Measurements from ENCODE around the gene C3orf52.
A peak's percentile ranks its signal among the peaks of the same experiment; 100 is the strongest.

C3orf52 gene

DNA sequence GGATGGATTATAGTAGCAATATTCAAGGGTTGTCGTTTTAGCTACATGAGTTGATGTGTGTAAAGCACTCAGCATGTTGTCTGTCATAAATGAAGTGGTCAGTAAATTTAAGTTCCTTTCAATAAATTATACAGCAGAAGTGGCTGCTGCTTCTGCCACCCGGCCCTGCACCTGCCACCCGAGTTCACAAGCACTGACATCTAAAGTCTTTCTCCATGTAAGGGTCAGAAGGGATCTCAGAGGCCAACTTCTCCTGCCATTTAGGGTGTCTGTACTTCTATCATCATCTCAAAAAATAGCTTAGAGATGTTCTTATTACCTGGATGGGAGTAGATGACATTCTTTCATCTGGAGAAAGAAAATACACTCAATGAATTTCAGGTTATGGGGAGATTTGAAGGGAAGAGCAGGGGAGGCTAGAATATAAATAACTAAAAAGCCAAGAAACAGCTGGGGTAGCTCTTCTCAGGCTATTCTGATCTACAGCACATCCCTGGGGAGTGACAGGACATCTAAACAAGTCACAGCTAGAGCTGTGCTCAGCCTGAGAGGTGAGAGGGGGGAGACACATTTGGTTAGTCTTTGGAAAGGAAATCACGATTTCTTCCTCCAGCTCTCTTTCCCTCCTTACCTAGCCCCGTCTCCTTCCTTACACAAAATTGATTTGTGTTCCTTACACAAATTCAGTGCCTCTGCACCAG, 38.9 kb downstream of the C3orf52 start:
- no peak for DNase-seq (ENCODE audit: insufficient read length, low spot score)
- FAIRE-seq = no peak
- TF ChIP-seq POLR2AphosphoS5 (IDR thresholded peaks at IDR 0.05; ENCODE audit: low read depth, low read length) (no peak), TAF1 (IDR thresholded peaks at IDR 0.05; ENCODE audit: low read depth, low read length) (no peak), PAX5 (IDR thresholded peaks at IDR 0.05; ENCODE audit: insufficient read depth, low read length, severe bottlenecking) (no peak), SPI1 (IDR thresholded peaks at IDR 0.05; ENCODE audit: low read depth, low read length) (no peak), POLR2A (IDR thresholded peaks at IDR 0.05; ENCODE audit: low read depth, low read length) (no peak), POU2F2 (IDR thresholded peaks at IDR 0.05; ENCODE audit: low read depth, low read length) (no peak)

DNA sequence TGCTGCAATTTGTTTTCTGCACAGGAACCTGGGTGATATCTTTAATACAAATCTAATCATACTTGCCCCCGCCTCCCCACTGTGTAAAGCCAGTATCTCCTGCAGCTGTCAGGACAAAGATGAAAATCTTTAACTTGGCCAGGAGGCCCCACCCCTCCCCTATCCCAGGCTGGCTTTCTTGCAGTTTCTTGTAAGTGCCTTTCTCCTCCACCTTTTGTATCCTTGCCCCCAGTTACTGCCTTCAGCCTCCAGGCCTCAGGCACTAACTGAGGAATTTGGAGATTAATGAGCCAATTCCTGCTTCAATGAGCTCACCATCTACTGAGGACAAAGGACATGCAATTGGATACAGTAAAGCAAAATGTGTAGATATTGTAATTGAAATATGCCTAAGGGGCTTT, 40.3 kb downstream of the C3orf52 start:
- TF ChIP-seq PAX5 (IDR thresholded peaks at IDR 0.05; ENCODE audit: insufficient read depth, low read length, severe bottlenecking) (no peak), POLR2A (IDR thresholded peaks at IDR 0.05; ENCODE audit: low read depth, low read length) (no peak), SPI1 (IDR thresholded peaks at IDR 0.05; ENCODE audit: low read depth, low read length) (no peak), POLR2AphosphoS5 (IDR thresholded peaks at IDR 0.05; ENCODE audit: low read depth, low read length) (no peak), POU2F2 (IDR thresholded peaks at IDR 0.05; ENCODE audit: low read depth, low read length) (no peak), TAF1 (IDR thresholded peaks at IDR 0.05; ENCODE audit: low read depth, low read length) (no peak)
- DNase-seq (ENCODE audit: insufficient read length, low spot score) (no peak), FAIRE-seq (no peak)

DNA sequence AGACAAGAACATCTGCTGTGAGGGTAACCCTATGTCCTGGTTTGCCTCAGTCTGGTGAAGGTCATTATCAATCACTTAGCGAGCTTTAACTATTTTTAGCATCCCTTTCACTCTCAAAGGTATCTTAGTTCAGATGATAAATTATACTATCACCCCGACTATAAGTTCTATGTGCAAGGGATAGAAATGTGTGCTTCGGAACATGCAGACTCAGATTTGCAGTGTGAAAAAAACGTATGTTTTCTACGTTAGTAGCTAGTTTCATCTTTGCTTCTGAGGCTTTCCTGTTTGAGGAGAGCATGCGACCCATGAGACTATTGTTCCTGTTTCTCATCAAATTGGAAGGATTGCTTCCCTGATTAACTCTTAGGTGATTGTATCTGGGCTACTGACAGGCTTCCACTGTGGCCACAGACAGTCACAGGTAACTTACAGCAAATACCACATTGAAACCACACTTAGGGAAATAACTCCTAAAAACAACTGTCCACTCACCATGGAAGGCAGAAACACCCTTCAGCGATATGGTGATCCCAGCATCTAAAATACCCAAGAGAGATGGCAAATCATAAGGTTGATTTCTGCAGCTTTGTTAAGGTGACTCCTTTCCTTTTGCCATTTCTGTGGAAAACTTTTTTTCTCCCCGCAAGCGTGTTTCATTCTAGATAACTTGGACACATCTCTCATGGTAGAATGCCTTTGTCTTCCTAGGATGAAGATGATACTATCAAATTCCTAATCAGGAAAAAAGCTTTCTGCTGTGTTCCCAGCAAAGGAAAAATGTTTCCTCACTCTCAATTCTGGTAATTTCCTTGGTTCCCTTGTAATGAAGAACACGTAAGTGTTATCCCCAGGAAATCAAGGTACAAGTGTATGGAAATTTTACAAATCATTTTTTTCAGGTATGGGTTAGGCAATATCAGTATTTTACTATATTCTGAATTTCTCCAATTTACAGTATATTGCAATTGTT, 41.6 kb downstream of the C3orf52 start:
- 0 out of 2 replicates have a peak, but pooled peaks have one; percentile 35 for TF ChIP-seq POLR2AphosphoS5 (IDR thresholded peaks at IDR 0.05; ENCODE audit: low read depth, low read length)
- no peak for TF ChIP-seq SPI1 (IDR thresholded peaks at IDR 0.05; ENCODE audit: low read depth, low read length)
- TF ChIP-seq POU2F2 (IDR thresholded peaks at IDR 0.05; ENCODE audit: low read depth, low read length) = no peak
- no peak for TF ChIP-seq TAF1 (IDR thresholded peaks at IDR 0.05; ENCODE audit: low read depth, low read length)
- TF ChIP-seq PAX5 (IDR thresholded peaks at IDR 0.05; ENCODE audit: insufficient read depth, low read length, severe bottlenecking) = no peak
- peak; percentile 72 for TF ChIP-seq POLR2A (IDR thresholded peaks at IDR 0.05; ENCODE audit: low read depth, low read length)
- DNase-seq (ENCODE audit: insufficient read length, low spot score) (no peak), FAIRE-seq (peak; percentile 90)

DNA sequence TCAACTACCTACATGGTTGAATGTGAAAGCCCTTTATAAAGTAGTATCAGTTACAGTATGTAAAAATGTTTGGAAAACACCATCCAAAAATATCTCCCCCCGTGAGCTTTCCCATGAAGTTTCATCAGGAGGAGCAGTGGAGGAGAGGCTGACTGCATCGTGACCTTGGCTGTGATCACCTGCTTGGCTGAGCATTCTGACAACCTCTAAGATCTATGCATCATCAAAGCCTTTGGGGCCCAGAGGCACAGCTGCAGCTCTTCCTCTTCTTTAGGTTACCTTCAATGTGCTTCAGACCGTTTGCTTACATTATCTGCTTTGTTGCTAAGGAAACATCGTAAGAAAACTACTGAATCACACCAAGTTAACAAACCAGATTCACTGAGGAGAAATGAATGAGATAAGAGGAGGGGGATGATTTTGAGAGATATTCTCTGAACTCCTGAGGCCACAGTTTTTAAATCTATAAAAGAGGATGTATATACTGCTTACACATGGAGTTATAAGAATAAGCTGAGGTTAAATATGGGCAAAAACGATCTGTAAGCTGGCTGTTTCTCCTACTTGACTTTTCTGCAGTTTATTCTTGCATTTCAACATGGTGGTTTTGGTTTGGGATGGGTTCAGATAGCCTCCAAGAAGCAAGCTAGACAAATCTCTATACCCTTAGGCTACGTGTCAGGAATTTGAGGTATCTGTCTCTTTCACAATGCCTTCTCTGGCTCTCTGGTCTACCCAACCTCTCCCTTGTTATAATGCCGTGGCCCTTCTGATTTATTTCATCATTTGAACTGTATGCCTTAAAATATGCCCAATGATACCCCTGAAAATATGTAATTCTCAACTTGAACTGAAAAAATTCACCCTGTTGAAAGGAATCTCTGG, 42.9 kb downstream of the C3orf52 start:
- peak; percentile 73 for TF ChIP-seq POLR2A (IDR thresholded peaks at IDR 0.05; ENCODE audit: low read depth, low read length)
- 0 out of 2 replicates have a peak, but pooled peaks have one; percentile 51 for TF ChIP-seq POU2F2 (IDR thresholded peaks at IDR 0.05; ENCODE audit: low read depth, low read length)
- TF ChIP-seq TAF1 (IDR thresholded peaks at IDR 0.05; ENCODE audit: low read depth, low read length) = 0 out of 2 replicates have a peak, but pooled peaks have one; percentile 32
- peak; percentile 84 for TF ChIP-seq SPI1 (IDR thresholded peaks at IDR 0.05; ENCODE audit: low read depth, low read length)
- no peak for TF ChIP-seq PAX5 (IDR thresholded peaks at IDR 0.05; ENCODE audit: insufficient read depth, low read length, severe bottlenecking)
- peak; percentile 15; the same call in 1 of the 2 replicates for TF ChIP-seq POLR2AphosphoS5 (IDR thresholded peaks at IDR 0.05; ENCODE audit: low read depth, low read length)
- DNase-seq (ENCODE audit: insufficient read length, low spot score) (no peak), FAIRE-seq (peak; percentile 95)

DNA sequence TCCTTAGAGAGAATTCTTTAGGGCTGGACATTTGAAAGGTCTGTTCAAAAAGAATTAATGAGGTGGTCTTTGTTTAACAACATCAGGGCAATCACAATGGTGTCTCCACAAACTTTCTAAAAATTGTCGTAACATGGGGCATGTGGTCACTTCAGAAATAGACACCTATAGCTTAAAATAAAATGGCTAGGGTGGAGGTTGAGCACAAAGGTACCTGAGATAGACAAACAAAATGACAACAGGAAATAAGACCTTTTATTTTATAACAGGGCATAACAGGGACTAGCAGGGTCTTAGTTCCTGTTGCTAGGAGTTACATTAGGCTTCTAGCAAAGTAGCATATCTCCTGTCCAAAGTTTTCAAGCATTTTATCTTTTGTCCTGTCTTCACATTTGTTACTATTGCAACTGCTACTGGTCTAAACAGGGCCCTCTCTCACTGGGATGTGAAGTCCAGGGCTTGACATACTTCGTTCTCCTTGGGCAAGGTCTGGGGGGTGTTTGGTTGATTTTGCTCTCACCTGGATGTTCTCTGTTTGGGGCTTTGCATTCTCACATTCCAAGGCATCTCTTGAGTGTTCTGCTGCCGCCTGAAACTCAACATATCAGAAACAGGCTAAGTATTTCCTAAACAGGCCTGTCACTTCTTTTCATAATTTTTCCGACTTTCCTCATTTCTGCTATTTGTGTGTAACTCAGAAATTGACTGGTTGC, 43.9 kb downstream of the C3orf52 start:
- no peak for DNase-seq (ENCODE audit: insufficient read length, low spot score)
- TF ChIP-seq POLR2A (IDR thresholded peaks at IDR 0.05; ENCODE audit: low read depth, low read length) (no peak), PAX5 (IDR thresholded peaks at IDR 0.05; ENCODE audit: insufficient read depth, low read length, severe bottlenecking) (no peak), POLR2AphosphoS5 (IDR thresholded peaks at IDR 0.05; ENCODE audit: low read depth, low read length) (no peak), POU2F2 (IDR thresholded peaks at IDR 0.05; ENCODE audit: low read depth, low read length) (no peak), TAF1 (IDR thresholded peaks at IDR 0.05; ENCODE audit: low read depth, low read length) (no peak), SPI1 (IDR thresholded peaks at IDR 0.05; ENCODE audit: low read depth, low read length) (no peak)
- peak; percentile 31 for FAIRE-seq

DNA sequence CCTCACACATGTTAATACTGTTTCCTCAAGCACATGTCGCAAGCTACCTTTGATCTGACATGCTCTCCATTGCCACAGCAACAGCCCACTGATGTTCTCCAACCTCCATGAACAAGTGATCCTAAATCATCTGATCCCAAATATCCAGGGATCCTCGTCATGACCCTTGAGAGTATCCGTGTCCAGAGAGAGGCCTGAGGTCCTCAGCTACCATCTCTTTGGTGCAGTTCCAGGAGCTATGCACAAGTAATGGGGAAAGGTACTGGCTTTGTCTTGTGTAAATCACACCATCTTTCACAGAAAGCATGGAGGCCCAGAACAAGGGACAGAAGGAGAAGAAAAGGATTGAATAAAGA, 44.4 kb downstream of the C3orf52 start:
- TF ChIP-seq POU2F2 (IDR thresholded peaks at IDR 0.05; ENCODE audit: low read depth, low read length) (no peak), POLR2A (IDR thresholded peaks at IDR 0.05; ENCODE audit: low read depth, low read length) (peak; percentile 66; the same call in 1 of the 2 replicates), POLR2AphosphoS5 (IDR thresholded peaks at IDR 0.05; ENCODE audit: low read depth, low read length) (peak; percentile 69; the same call in 1 of the 2 replicates)
- DNase-seq (ENCODE audit: insufficient read length, low spot score) (no peak), FAIRE-seq (peak; percentile 74)

DNA sequence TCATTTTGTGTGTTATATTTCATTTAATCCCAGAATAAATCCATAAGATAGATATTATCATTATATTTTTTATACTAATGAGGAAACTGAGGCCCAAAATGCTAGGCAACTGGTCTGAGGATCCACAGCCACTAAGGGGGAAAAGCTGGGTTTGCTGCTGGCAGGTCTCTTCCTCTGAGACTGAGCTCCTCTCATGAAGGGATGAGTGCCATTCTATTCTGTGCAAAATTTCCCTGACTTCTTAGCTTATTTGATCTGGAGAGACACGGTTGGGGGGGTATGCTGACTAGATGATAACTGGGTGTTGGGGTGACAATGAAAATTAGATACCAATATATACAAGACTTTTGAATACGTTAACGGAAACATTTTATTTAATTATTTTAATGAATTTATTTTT, 44.9 kb downstream of the C3orf52 start:
- DNase-seq (ENCODE audit: insufficient read length, low spot score) = no peak
- no peak for FAIRE-seq

DNA sequence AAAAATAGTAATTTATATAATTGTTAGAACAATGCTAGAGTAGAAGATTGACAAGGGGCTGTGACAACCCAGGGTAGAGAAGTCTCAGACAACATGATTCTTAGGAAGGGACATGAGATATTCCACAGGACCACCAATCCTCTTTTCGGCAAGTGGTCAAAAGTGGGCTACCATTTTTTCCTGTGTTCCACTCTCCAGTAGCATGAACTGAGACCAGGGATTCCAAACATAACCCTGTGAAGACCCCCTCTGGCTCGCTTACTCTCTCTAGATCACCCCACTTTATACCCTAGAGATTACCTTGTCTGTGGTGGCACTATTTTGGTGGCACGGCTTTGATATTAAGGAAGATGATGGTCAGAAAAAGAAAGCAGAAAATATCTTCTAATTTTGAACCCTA, 45.9 kb downstream of the C3orf52 start:
- TF ChIP-seq PAX5 (IDR thresholded peaks at IDR 0.05; ENCODE audit: insufficient read depth, low read length, severe bottlenecking) = no peak
- TF ChIP-seq SPI1 (IDR thresholded peaks at IDR 0.05; ENCODE audit: low read depth, low read length) = no peak
- TF ChIP-seq POLR2AphosphoS5 (IDR thresholded peaks at IDR 0.05; ENCODE audit: low read depth, low read length) = peak; percentile 72; the same call in 1 of the 2 replicates
- TF ChIP-seq TAF1 (IDR thresholded peaks at IDR 0.05; ENCODE audit: low read depth, low read length) = no peak
- TF ChIP-seq POU2F2 (IDR thresholded peaks at IDR 0.05; ENCODE audit: low read depth, low read length) = no peak
- TF ChIP-seq POLR2A (IDR thresholded peaks at IDR 0.05; ENCODE audit: low read depth, low read length) = peak; percentile 77; the same call in 1 of the 2 replicates
- no peak for DNase-seq (ENCODE audit: insufficient read length, low spot score)
- peak; percentile 38 for FAIRE-seq

More for the DNA sequence above, 44.9 kb downstream of the C3orf52 start:
- no peak for TF ChIP-seq TAF1 (IDR thresholded peaks at IDR 0.05; ENCODE audit: low read depth, low read length)
- TF ChIP-seq POLR2AphosphoS5 (IDR thresholded peaks at IDR 0.05; ENCODE audit: low read depth, low read length) = no peak
- no peak for TF ChIP-seq PAX5 (IDR thresholded peaks at IDR 0.05; ENCODE audit: insufficient read depth, low read length, severe bottlenecking)
- TF ChIP-seq POU2F2 (IDR thresholded peaks at IDR 0.05; ENCODE audit: low read depth, low read length) = no peak
- TF ChIP-seq SPI1 (IDR thresholded peaks at IDR 0.05; ENCODE audit: low read depth, low read length) = no peak
- TF ChIP-seq POLR2A (IDR thresholded peaks at IDR 0.05; ENCODE audit: low read depth, low read length) = no peak; the same call in 1 of the 2 replicates

All from GM12891 (cell line).